Muscle layer of duodenum (tissue), 2 donors: ENCODE results near the gene FAM186B.

ENCODE experiments used
- H3K27ac ChIP-seq: one replicate; pipeline ENCODE4 v1.7.0; 2013; ENCODE audit warnings: mild to moderate bottlenecking, low read length
- H3K27me3 ChIP-seq: one replicate; pipeline ENCODE4 v1.7.0; 2013; ENCODE audit warnings: low read depth, mild to moderate bottlenecking, control low read depth, low read length
- H3K36me3 ChIP-seq, 2 donors: one replicate each; pipeline ENCODE4 v1.7.0; 2013; ENCODE audit warnings: low read length in 2 of 2, control low read depth in 1 of 2, mild to moderate bottlenecking in 1 of 2; ENCODE audit not compliant: insufficient read depth in 2 of 2, control insufficient read depth in 1 of 2
- H3K4me1 ChIP-seq, 2 donors: one replicate each; pipeline ENCODE4 v1.7.0; 2013; ENCODE audit warnings: low read length in 2 of 2, mild to moderate bottlenecking in 2 of 2, control low read depth in 1 of 2, moderate library complexity in 1 of 2; ENCODE audit not compliant: insufficient read depth in 2 of 2, control insufficient read depth in 1 of 2
- H3K4me3 ChIP-seq, 2 donors: one replicate each; pipeline ENCODE4 v1.7.0; 2013; ENCODE audit warnings: low read length in 2 of 2, low read depth in 1 of 2, mild to moderate bottlenecking in 1 of 2
- H3K9me3 ChIP-seq, 2 donors: one replicate each; pipeline ENCODE4 v1.7.0; 2013; ENCODE audit warnings: low read length in 2 of 2, control low read depth in 1 of 2, mild to moderate bottlenecking in 1 of 2; ENCODE audit not compliant: control insufficient read depth in 1 of 2
- donor health status: healthy.

Gene FAM186B

GRCh38 chr12:49603721-49604120 lies 1.7 kb downstream of the FAM186B start:
- H3K4me1 ChIP-seq = no peaks in the 10 kb centered on the region
- H3K27me3 ChIP-seq = no peaks in the 10 kb centered on the region
- H3K36me3 ChIP-seq = no peaks in the 10 kb centered on the region
- no peak overlapping the region for H3K27ac ChIP-seq
- H3K4me3 ChIP-seq = no peak overlapping the region
- H3K9me3 ChIP-seq = no peaks in the 10 kb centered on the region

- H3K27ac ChIP-seq = no peak overlapping the region
- H3K4me3 ChIP-seq = no peak overlapping the region
- H3K4me1 ChIP-seq = no peaks in the 10 kb centered on the region
- H3K27me3 ChIP-seq = no peaks in the 10 kb centered on the region
- no peaks in the 10 kb centered on the region for H3K36me3 ChIP-seq
- no peaks in the 10 kb centered on the region for H3K9me3 ChIP-seq
Measured at GRCh38 chr12:49599961-49600360, 5.5 kb downstream of the FAM186B start.

GRCh38 chr12:49598527-49598926 lies 6.9 kb downstream of the FAM186B start:
- H3K36me3 ChIP-seq = no peaks in the 10 kb centered on the region
- H3K4me3 ChIP-seq = no peak overlapping the region
- H3K9me3 ChIP-seq = no peaks in the 10 kb centered on the region
- H3K27me3 ChIP-seq = no peaks in the 10 kb centered on the region
- no peak overlapping the region for H3K27ac ChIP-seq
- no peaks in the 10 kb centered on the region for H3K4me1 ChIP-seq

- Histone ChIP-seq H3K9me3 (peaks cover 0 to 4% of the 10 kb centered on the region in 2 donors), H3K27ac (no peak overlapping the region), H3K27me3 (no peaks in the 10 kb centered on the region), H3K4me3 (no peak overlapping the region), H3K4me1 (peaks cover 0 to 7% of the 10 kb centered on the region in 2 donors), H3K36me3 (peaks cover 0 to 3% of the 10 kb centered on the region in 2 donors)
Measured at GRCh38 chr12:49588721-49589516, 16.5 kb downstream of the FAM186B start.

GRCh38 chr12:49588281-49588680 lies 17.2 kb downstream of the FAM186B start:
- no peak overlapping the region for H3K27ac ChIP-seq

GRCh38 chr12:49587174-49587908 lies 18.1 kb downstream of the FAM186B start:
- H3K9me3 ChIP-seq = peaks cover 0 to 4% of the 10 kb centered on the region in 2 donors
- no peak overlapping the region for H3K27ac ChIP-seq
- H3K36me3 ChIP-seq = peaks cover 0 to 3% of the 10 kb centered on the region in 2 donors
- no peak overlapping the region for H3K4me3 ChIP-seq
- no peaks in the 10 kb centered on the region for H3K27me3 ChIP-seq
- peaks cover 3 to 22% of the 10 kb centered on the region in 2 donors for H3K4me1 ChIP-seq

More at GRCh38 chr12:49588281-49588680, 17.2 kb downstream of the FAM186B start:
- Histone ChIP-seq H3K9me3 (peaks cover 0 to 4% of the 10 kb centered on the region in 2 donors), H3K4me3 (no peak overlapping the region), H3K4me1 (peaks cover under 1 to 13% of the 10 kb centered on the region in 2 donors), H3K27me3 (no peaks in the 10 kb centered on the region), H3K36me3 (peaks cover 0 to 3% of the 10 kb centered on the region in 2 donors)

- H3K4me3 ChIP-seq = no peak overlapping the region
- H3K27ac ChIP-seq = no peak overlapping the region
- H3K27me3 ChIP-seq = no peaks in the 10 kb centered on the region
- peaks cover 6 to 29% of the 10 kb centered on the region in 2 donors for H3K4me1 ChIP-seq
- H3K9me3 ChIP-seq = no peaks in the 10 kb centered on the region
- H3K36me3 ChIP-seq = peaks cover 0 to 3% of the 10 kb centered on the region in 2 donors
Measured at GRCh38 chr12:49585477-49586459, 19.7 kb downstream of the FAM186B start.

- H3K36me3 ChIP-seq = peaks cover 0 to 3% of the 10 kb centered on the region in 2 donors
- H3K4me1 ChIP-seq = peaks cover 9 to 35% of the 10 kb centered on the region in 2 donors
- no peaks in the 10 kb centered on the region for H3K9me3 ChIP-seq
- H3K27me3 ChIP-seq = no peaks in the 10 kb centered on the region
- H3K4me3 ChIP-seq = no peak overlapping the region
- H3K27ac ChIP-seq = no peak overlapping the region
Measured at GRCh38 chr12:49584591-49584990, 20.8 kb downstream of the FAM186B start.

GRCh38 chr12:49583366-49584094 lies 21.9 kb downstream of the FAM186B start:
- Histone ChIP-seq H3K4me1 (peaks cover 9 to 32% of the 10 kb centered on the region in 2 donors), H3K36me3 (peaks cover 0 to 3% of the 10 kb centered on the region in 2 donors), H3K9me3 (no peaks in the 10 kb centered on the region), H3K27ac (no peak overlapping the region), H3K27me3 (no peaks in the 10 kb centered on the region), H3K4me3 (no peak overlapping the region)

- Histone ChIP-seq H3K27ac (no peak overlapping the region), H3K27me3 (no peaks in the 10 kb centered on the region), H3K4me1 (peaks cover 9 to 29% of the 10 kb centered on the region in 2 donors), H3K4me3 (no peak overlapping the region), H3K9me3 (no peaks in the 10 kb centered on the region), H3K36me3 (peaks cover 0 to 3% of the 10 kb centered on the region in 2 donors)
Measured at GRCh38 chr12:49582850-49583249, 22.6 kb downstream of the FAM186B start.
